ENCODE results near the gene SEL1L3.

DNA sequence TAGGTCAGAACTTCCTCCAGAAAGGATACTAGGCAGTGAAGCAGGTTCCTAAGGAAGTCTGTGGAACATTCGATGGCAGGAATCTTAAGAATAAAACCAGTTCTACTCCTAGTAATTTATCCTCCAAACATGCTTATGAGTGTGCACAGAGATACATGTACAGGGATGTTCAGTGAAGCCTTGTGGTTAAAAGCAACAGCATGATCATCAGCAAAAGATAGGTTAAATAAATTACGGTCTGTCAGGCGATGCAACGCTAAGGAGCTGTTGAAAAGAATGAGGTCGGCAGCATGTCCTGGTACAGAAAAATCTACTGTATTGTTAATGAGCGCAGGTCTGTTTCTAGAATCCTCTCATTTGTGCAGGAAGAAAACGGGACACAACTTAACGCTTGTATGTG lies 23.6 kb downstream of the SEL1L3 start:
- TF ChIP-seq, protein P1, sequence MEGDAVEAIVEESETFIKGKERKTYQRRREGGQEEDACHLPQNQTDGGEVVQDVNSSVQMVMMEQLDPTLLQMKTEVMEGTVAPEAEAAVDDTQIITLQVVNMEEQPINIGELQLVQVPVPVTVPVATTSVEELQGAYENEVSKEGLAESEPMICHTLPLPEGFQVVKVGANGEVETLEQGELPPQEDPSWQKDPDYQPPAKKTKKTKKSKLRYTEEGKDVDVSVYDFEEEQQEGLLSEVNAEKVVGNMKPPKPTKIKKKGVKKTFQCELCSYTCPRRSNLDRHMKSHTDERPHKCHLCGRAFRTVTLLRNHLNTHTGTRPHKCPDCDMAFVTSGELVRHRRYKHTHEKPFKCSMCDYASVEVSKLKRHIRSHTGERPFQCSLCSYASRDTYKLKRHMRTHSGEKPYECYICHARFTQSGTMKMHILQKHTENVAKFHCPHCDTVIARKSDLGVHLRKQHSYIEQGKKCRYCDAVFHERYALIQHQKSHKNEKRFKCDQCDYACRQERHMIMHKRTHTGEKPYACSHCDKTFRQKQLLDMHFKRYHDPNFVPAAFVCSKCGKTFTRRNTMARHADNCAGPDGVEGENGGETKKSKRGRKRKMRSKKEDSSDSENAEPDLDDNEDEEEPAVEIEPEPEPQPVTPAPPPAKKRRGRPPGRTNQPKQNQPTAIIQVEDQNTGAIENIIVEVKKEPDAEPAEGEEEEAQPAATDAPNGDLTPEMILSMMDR (IDR thresholded peaks at IDR 0.05), result no peak
- TF ChIP-seq POLR2A (IDR thresholded peaks at IDR 0.05), result no peak
